NCI-H2227 (cell line): ENCODE measurements around the gene TUFM.
"Not testable (repeated sequence)": the region's sequence is repeated elsewhere in the genome, so short reads cannot be mapped to it uniquely, and the experiment has no call there.

Source experiments
- DNase-seq: peaks from one replicate; lab custom pipeline; 2025; ENCODE audit not compliant: unreplicated experiment; lab: John Stamatoyannopoulos, UW

The TUFM gene

GRCh38 chr16:28839004-28839639 is 7.0 kb downstream of the TUFM start:
- no peak for DNase-seq

GRCh38 chr16:28838558-28838918 is 7.6 kb downstream of the TUFM start:
- no peak for DNase-seq

GRCh38 chr16:28837672-28838557 is 8.2 kb downstream of the TUFM start:
- no peak for DNase-seq

GRCh38 chr16:28836761-28837064 is 9.4 kb downstream of the TUFM start:
- DNase-seq, result no peak

- no peak for DNase-seq
Observed at GRCh38 chr16:28835864-28836760, 10.0 kb downstream of the TUFM start.

GRCh38 chr16:28834873-28835863 is 11.0 kb downstream of the TUFM start:
- no peak for DNase-seq

- no peak for DNase-seq
Observed at GRCh38 chr16:28834349-28834748, 11.8 kb downstream of the TUFM start.

- no peak for DNase-seq
Observed at GRCh38 chr16:28830531-28830930, 15.6 kb downstream of the TUFM start.

- no peak for DNase-seq
Observed at GRCh38 chr16:28829747-28830146, 16.4 kb downstream of the TUFM start.

- DNase-seq, result no peak
Observed at GRCh38 chr16:28826141-28826540, 20.0 kb downstream of the TUFM start.

- DNase-seq, result no peak
Observed at GRCh38 chr16:28824717-28824973, 21.5 kb downstream of the TUFM start.

- DNase-seq, result peak; percentile 98
Observed at GRCh38 chr16:28823873-28824716, 22.1 kb downstream of the TUFM start.

GRCh38 chr16:28823291-28823872 is 22.8 kb downstream of the TUFM start:
- no peak for DNase-seq

- peak; percentile 98 for DNase-seq
Observed at GRCh38 chr16:28822520-28823290, 23.4 kb downstream of the TUFM start, which contains the start of gene ATXN2L. ATXN2L (plus strand) TSS chr16:28822999; CDS start chr16:28823260, 261 bp downstream.

GRCh38 chr16:28821874-28822519 is 24.2 kb downstream of the TUFM start:
- DNase-seq, result no peak

- not testable (repeated sequence) for DNase-seq
Observed at GRCh38 chr16:28820546-28820945, 25.6 kb downstream of the TUFM start.

- no peak for DNase-seq
Observed at GRCh38 chr16:28820016-28820415, 26.1 kb downstream of the TUFM start.
